ENCODE measurements around the gene DVL1.

Gene DVL1

DNA sequence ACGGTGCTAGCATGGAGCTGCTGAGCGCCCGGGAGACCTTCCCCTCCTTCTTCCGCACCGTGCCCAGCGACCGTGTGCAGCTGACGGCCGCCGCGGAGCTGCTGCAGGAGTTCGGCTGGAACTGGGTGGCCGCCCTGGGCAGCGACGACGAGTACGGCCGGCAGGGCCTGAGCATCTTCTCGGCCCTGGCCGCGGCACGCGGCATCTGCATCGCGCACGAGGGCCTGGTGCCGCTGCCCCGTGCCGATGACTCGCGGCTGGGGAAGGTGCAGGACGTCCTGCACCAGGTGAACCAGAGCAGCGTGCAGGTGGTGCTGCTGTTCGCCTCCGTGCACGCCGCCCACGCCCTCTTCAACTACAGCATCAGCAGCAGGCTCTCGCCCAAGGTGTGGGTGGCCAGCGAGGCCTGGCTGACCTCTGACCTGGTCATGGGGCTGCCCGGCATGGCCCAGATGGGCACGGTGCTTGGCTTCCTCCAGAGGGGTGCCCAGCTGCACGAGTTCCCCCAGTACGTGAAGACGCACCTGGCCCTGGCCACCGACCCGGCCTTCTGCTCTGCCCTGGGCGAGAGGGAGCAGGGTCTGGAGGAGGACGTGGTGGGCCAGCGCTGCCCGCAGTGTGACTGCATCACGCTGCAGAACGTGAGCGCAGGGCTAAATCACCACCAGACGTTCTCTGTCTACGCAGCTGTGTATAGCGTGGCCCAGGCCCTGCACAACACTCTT, 17.0 kb downstream of the DVL1 start:
- Histone ChIP-seq H4K20me1 (ENCODE audit: insufficient read depth, low read length, poor library complexity, severe bottlenecking) (no peaks in the 10 kb centered on the region), H3K9me2 (replicated peaks; ENCODE audit: low read depth, low read length) (no peaks in the 10 kb centered on the region), H3K27me3 (ENCODE audit: insufficient read depth, low read length, poor library complexity, severe bottlenecking) (no peaks in the 10 kb centered on the region), H2AFZ (ENCODE audit: low read length) (no peak overlapping the region), H3K4me3 (ENCODE audit: low read length, poor library complexity, severe bottlenecking) (no peak overlapping the region), H3K4me1 (ENCODE audit: insufficient read depth, low read length, poor library complexity, severe bottlenecking) (no peaks in the 10 kb centered on the region), H3K36me3 (ENCODE audit: insufficient read depth, low read length) (no peaks in the 10 kb centered on the region), H3F3A (ENCODE audit: low read depth) (no peaks in the 10 kb centered on the region), H3K79me2 (ENCODE audit: insufficient read depth, low read length) (no peaks in the 10 kb centered on the region), H3K9me3 (ENCODE audit: insufficient read depth, low read depth, low read length) (no peaks in the 10 kb centered on the region), H3K4me2 (ENCODE audit: low read depth, low read length, poor library complexity, severe bottlenecking) (no peak overlapping the region), H3K9ac (ENCODE audit: low read depth, low read length, poor library complexity, severe bottlenecking) (no peak overlapping the region)
- no peak for TF ChIP-seq EZH2phosphoT487 (IDR thresholded peaks at IDR 0.05; ENCODE audit: borderline replicate concordance)
- TF ChIP-seq, protein P1, sequence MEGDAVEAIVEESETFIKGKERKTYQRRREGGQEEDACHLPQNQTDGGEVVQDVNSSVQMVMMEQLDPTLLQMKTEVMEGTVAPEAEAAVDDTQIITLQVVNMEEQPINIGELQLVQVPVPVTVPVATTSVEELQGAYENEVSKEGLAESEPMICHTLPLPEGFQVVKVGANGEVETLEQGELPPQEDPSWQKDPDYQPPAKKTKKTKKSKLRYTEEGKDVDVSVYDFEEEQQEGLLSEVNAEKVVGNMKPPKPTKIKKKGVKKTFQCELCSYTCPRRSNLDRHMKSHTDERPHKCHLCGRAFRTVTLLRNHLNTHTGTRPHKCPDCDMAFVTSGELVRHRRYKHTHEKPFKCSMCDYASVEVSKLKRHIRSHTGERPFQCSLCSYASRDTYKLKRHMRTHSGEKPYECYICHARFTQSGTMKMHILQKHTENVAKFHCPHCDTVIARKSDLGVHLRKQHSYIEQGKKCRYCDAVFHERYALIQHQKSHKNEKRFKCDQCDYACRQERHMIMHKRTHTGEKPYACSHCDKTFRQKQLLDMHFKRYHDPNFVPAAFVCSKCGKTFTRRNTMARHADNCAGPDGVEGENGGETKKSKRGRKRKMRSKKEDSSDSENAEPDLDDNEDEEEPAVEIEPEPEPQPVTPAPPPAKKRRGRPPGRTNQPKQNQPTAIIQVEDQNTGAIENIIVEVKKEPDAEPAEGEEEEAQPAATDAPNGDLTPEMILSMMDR (conservative IDR thresholded peaks at IDR 0.05; ENCODE audit: low read length): no peak

DNA sequence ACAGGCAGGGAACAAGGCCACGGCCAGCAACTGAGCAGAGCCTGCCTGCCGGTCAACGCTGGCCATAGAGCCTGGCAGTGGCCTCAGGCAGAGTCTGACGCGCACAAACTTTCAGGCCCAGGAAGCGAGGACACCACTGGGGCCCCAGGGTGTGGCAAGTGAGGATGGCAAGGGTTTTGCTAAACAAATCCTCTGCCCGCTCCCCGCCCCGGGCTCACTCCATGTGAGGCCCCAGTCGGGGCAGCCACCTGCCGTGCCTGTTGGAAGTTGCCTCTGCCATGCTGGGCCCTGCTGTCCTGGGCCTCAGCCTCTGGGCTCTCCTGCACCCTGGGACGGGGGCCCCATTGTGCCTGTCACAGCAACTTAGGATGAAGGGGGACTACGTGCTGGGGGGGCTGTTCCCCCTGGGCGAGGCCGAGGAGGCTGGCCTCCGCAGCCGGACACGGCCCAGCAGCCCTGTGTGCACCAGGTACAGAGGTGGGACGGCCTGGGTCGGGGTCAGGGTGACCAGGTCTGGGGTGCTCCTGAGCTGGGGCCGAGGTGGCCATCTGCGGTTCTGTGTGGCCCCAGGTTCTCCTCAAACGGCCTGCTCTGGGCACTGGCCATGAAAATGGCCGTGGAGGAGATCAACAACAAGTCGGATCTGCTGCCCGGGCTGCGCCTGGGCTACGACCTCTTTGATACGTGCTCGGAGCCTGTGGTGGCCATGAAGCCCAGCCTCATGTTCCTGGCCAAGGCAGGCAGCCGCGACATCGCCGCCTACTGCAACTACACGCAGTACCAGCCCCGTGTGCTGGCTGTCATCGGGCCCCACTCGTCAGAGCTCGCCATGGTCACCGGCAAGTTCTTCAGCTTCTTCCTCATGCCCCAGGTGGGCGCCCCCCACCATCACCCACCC, 17.9 kb downstream of the DVL1 start, which contains the start of gene TAS1R3:
TSS of gene TAS1R3 (plus strand) at position 213 of the 898 bp plus-strand sequence. CDS start at position 279, 66 bp downstream.
- Histone ChIP-seq H3K36me3 (ENCODE audit: insufficient read depth, low read length) (no peaks in the 10 kb centered on the region), H4K20me1 (ENCODE audit: insufficient read depth, low read length, poor library complexity, severe bottlenecking) (peaks cover 4% of the 10 kb centered on the region), H3K79me2 (ENCODE audit: insufficient read depth, low read length) (peaks cover 4% of the 10 kb centered on the region; the same call in 1 of the 2 replicates), H3F3A (ENCODE audit: low read depth) (no peaks in the 10 kb centered on the region), H3K4me3 (ENCODE audit: low read length, poor library complexity, severe bottlenecking) (no peak within 1 kb of the TSS), H2AFZ (ENCODE audit: low read length) (no peak within 1 kb of the TSS), H3K9me2 (replicated peaks; ENCODE audit: low read depth, low read length) (no peaks in the 10 kb centered on the region), H3K9ac (ENCODE audit: low read depth, low read length, poor library complexity, severe bottlenecking) (no peak within 1 kb of the TSS), H3K9me3 (ENCODE audit: insufficient read depth, low read depth, low read length) (no peaks in the 10 kb centered on the region), H3K27me3 (ENCODE audit: insufficient read depth, low read length, poor library complexity, severe bottlenecking) (no peaks in the 10 kb centered on the region), H3K4me2 (ENCODE audit: low read depth, low read length, poor library complexity, severe bottlenecking) (no peak within 1 kb of the TSS), H3K4me1 (ENCODE audit: insufficient read depth, low read length, poor library complexity, severe bottlenecking) (peaks cover 2% of the 10 kb centered on the region)
- TF ChIP-seq EZH2phosphoT487 (IDR thresholded peaks at IDR 0.05; ENCODE audit: borderline replicate concordance): no peak
- TF ChIP-seq, protein P1 (conservative IDR thresholded peaks at IDR 0.05; ENCODE audit: low read length): no peak

DNA sequence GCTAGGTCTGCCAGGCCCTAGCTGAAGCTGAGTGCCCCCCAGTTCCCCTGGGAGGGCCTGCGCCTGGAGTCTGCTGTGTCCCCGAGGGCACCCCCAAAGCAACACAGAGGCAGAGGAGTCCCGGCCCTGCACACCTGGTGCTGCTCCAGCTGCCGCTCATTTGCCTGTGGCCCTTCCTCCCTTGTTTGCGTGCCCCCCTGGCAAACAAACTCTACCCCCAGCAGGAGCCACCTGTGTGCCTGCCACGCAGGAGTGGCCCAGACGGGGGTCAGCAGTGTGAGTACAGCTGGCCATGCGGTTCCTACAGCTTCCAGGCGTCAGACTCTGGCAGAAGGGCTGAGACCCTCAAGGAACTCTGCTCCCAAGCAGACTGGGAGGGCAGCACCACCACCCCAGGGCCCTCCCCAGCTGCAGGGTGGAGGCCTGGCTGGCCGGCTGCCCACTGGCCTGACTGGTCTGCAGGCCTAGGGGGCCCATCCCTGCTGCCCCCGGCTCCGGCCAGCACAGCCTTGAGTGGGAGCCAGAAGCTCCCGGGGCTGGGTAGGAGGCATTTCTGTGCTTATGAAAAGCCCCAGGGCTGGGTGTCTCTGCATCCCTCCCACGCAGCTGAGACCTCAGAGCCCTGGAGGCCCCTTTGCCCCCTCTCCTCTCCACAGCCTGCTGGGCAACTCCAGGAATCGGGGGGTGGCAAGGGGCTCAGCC, 18.7 kb downstream of the DVL1 start:
- peaks cover 10% of the 10 kb centered on the region for H3K4me1 ChIP-seq (ENCODE audit: insufficient read depth, low read length, poor library complexity, severe bottlenecking)
- no peaks in the 10 kb centered on the region for H3K9me2 ChIP-seq (replicated peaks; ENCODE audit: low read depth, low read length)
- H3K4me2 ChIP-seq (ENCODE audit: low read depth, low read length, poor library complexity, severe bottlenecking): no peak overlapping the region
- H3K27me3 ChIP-seq (ENCODE audit: insufficient read depth, low read length, poor library complexity, severe bottlenecking): no peaks in the 10 kb centered on the region
- H4K20me1 ChIP-seq (ENCODE audit: insufficient read depth, low read length, poor library complexity, severe bottlenecking): peaks cover 12% of the 10 kb centered on the region
- no peak overlapping the region for H3K4me3 ChIP-seq (ENCODE audit: low read length, poor library complexity, severe bottlenecking)
- no peaks in the 10 kb centered on the region for H3K9me3 ChIP-seq (ENCODE audit: insufficient read depth, low read depth, low read length)
- peaks cover 12% of the 10 kb centered on the region; the same call in 1 of the 2 replicates for H3K79me2 ChIP-seq (ENCODE audit: insufficient read depth, low read length)
- TF ChIP-seq EZH2phosphoT487 (IDR thresholded peaks at IDR 0.05; ENCODE audit: borderline replicate concordance): no peak
- TF ChIP-seq, protein P1 (conservative IDR thresholded peaks at IDR 0.05; ENCODE audit: low read length): no peak
- no peaks in the 10 kb centered on the region for H3K36me3 ChIP-seq (ENCODE audit: insufficient read depth, low read length)
- H3F3A ChIP-seq (ENCODE audit: low read depth): no peaks in the 10 kb centered on the region
- H2AFZ ChIP-seq (ENCODE audit: low read length): no peak overlapping the region
- no peak overlapping the region for H3K9ac ChIP-seq (ENCODE audit: low read depth, low read length, poor library complexity, severe bottlenecking)
